Midbrain (tissue), 1 donor: ENCODE data around the gene PKMYT1.

Experiments used
- DNase-seq: peaks from one replicate; lab custom pipeline; 2025; lab: John Stamatoyannopoulos, UW

PKMYT1 gene

DNA sequence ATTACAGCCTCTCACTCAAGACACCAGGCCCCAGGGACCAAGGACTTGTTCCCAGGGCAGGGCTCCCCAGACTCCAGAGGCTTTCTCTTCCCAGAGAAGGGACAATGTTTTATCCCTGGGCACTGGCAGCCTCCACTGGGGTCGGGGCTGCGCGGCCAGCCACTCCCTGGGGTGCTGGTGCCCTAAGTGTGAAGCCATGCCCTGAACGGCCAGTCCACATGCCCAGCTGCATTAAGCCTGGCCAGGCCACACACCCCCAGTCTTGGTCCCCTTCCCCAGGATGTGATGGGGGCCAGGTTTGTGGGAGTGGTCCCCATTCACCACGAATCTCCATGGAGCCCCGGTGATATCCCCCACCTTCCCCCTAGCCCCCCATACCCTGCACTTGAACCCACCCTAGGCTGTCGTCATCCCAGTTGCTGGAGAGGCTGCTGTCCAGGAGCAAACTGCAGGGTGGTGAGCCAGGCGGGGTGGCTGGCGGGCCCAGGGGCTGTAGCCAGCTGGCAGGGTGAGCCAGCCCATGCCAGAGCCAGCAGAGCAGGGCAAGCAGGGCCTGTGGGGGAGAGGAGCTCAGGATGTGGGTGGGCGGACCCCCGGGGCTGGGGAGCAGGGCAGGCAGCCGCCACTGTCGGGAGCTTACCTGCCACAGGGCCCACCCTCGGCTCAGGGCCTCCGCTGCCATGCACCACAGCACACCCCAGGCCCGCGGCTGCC lies 6.5 kb downstream of the PKMYT1 start:
- DNase-seq: peak; percentile 37

DNA sequence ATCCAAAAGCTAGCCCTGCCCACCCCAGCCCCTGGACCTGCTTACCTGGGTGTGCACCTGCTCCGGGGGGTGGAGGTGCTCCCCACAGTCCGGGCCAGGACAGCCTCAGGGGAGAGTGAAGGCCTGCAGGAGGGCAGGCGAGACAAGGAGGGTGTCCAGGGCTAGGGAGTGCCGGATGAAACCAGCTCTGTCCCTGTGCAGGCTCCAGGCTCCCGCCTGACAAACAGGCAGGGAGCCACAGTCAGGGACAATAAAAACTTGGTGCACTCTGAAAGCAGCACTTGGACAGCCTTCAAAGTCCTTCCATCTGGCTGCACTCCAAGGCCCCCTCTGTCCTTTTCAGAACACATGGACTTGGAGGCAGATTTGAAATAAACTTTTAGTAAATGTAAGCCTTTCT lies 7.2 kb downstream of the PKMYT1 start:
- DNase-seq: peak; percentile 69

DNA sequence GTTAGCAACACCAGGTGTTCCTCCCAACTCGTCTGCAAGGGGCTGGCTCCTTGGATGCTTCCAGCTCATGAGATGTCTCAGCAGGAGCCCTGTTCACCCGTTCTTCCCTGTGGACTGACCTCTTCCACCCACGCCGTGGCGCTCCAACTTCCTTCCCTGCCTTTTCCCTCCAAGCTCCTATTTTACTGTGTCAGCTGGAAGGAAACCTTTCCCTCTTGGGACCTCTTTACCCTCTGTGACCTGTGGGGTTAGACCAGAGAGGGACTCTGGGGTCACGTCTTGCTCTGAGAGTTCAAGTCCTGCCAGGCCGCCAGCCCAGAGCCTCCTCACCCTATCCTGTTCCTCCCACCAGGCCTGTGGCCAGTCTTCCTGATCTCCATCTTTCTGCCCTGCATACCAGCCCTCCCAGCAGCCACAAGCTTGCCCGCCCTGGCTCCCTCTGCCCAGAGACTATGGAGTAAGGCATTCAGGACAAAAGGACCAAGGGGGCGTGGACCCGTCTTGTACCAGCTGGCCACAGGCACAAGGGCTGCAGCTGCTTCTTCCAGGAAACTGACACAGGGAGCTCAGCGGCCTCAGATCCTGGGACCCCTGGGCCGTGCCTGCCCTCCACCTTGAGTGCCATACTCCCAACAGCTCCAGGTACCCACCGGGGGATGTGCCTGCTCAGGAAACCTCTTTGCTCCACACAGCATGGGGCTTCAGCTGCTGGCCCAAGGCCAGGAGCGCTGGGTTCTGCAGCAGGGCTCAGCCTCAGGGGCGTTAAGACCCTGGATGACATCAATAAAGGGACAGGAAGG lies 8.1 kb downstream of the PKMYT1 start:
- DNase-seq: no peak

DNA sequence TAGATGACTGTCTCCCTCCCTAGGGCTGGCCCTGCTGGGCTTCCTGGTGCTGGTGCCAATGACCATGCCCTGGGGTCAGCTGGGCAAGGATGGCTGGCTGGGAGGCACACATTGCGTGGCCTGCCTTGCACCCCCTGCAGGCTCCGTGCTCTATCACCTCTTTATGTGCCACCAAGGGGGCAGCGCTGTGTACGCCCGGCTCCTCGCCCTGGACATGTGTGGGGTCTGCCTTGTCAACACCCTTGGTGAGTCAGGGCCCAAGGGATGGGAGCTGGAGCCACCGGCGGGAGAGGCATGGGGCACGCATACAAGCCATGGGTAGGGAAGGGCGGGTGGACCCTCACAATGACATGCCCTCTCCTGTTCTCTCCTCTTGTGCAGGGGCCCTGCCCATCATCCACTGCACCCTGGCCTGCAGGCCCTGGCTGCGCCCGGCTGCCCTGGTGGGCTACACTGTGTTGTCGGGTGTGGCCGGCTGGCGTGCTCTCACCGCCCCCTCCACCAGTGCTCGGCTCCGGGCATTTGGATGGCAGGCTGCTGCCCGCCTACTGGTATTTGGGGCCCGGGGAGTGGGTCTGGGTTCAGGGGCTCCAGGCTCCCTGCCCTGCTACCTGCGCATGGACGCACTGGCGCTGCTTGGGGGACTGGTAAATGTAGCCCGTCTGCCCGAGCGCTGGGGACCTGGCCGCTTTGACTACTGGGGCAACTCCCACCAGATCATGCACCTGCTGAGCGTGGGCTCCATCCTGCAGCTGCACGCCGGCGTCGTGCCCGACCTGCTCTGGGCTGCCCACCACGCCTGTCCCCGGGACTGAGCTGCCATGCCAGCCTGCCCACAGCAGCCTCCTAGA lies 8.9 kb downstream of the PKMYT1 start:
- no peak for DNase-seq

DNA sequence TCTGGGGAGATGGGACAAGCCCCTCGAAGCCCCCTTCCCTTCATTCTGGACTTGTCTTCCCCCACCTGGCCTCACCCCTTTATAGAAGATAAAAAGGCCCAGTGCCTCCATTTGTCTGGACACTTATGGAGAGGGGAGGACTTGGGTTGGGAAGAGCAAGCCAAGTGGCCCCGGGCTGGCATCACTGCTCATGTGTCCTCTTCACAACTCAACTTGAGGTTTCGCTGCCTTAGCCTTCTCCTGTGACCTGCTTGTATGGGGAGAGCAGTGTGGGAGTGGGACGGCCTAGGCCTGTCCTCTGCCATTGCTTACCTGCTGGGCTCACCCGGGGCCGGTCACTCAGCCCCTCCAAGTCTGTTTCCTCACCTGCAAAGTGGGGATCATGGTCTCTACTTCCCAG lies 9.7 kb downstream of the PKMYT1 start:
- no peak for DNase-seq

DNA sequence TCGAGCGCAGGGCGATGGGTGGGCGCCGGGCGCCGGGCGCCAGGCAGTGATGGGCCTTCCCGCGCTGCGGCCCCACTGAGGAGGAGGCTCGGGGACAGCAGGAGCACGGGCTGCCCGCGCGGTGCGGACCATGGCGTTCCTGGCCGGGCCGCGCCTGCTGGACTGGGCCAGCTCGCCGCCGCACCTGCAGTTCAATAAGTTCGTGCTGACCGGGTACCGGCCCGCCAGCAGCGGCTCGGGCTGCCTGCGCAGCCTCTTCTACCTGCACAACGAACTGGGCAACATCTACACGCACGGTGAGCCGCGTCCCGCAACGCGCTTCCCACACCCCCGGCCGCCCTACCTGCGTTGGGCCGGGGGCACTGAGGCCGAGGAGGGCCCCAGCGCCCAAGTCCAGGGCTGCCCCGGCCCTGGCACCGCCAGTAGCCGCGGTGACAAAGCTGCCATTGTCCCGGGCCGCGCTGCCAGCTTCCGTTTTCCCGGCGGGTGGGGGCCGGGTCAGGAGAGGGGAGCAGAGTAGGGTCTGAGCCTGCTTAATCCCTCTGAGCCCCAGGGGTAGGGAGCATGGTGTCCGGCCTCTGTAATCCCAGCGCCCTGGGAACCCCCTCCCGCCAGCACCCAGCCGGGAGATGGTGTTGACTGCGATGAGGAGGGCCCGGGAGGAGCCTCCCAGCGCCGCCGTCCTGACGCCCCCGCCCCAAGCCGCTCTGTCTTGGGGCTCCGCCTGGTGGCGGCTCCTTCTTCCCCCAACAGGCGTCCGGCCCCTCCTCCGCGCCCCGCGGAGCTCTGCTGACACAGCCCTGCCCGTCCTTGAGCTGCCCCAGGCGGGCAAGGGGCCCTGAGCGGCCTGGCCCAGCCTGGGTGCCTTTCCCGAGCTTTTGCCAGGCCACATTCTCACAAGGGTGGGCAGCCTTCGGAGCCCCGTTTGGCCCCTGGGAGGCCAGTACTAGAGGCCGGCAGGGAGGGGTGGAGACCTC lies 10.4 kb downstream of the PKMYT1 start:
- DNase-seq: peak; percentile 66

DNA sequence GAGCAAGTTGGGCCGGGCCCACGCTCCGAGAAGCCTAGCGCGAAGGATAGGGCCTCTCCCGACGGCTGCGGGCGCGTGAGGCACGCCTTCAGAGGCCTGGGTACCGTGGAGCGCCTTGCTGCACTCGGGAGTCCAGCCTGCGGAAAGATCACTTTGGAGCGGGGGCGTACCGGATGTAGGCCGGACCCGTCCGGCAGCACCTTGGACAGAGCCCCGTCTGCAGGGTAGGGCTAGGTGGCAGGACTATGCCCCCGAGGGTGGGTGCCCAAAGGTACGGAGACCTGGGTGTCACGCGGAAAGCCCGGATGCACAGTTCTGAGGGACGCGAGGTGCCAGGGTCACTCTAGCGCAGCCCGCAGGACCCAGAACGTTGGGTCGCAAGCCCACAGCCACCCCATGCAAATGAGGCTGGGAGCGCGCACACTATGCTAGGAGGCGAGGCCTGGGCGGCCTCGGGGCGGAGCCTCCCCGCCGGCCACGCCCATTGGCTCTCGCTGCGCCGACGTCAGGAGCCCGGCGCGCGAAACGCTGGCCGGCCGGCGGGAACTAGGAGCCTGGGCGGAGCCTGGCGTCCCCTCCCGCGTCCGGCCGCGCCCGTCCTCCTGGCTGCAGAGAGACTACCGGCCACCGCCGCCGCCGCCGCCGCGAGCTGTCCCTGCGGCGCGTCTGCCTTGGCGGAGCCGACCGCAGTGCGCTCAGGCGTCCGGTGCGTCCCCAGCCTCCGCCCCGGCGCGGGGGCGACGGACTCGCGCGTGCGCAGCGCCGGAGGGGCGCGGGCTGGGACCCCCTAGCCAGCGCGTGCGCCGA lies 11.3 kb downstream of the PKMYT1 start, which contains the start of gene PAQR4:
PAQR4 (plus strand) TSS at position 611 of the 807 bp plus-strand sequence. CDS start 327 bp downstream, outside the sequence.
- DNase-seq: peak; percentile 92

DNA sequence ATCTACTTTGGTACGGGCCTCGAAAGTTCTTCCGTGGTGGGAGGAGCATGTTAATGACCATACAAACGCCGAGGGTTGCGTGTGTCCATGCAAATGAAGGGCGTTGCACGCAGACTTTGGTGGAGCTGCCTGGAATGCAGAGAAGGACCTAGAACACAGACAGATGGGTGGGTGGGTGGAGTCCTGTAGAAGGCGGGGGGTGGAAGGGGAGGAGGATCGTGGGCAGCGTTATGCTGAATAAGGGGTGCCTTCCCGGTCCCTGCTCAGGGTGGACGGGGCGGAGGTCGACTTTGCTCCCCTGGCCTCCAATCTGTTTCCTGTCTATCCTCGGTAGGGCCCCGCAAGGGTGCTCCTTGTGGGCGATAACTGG lies 11.9 kb downstream of the PKMYT1 start:
- DNase-seq: no peak

DNA sequence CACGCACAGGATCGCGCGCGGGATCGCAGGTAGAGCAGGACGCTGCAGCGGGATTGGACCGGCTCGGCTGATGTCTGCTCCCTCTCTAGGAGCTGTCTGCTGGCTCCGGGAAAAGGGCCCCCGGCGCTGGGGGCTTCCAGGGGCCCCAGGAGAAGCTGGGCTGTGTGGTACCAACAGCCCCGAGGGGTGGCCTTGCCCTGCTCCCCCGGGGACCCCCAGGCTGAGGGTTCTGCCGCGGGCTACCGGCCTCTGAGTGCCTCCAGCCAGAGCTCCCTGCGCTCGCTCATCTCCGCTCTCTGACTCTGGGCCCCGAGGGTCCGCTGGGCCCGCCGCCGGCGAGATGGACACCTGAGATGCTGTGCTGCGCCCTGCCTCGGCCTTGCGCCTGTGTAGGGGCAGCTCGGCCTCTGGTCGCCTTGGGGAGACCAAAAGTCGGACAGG lies 12.5 kb downstream of the PKMYT1 start:
- no peak for DNase-seq

DNA sequence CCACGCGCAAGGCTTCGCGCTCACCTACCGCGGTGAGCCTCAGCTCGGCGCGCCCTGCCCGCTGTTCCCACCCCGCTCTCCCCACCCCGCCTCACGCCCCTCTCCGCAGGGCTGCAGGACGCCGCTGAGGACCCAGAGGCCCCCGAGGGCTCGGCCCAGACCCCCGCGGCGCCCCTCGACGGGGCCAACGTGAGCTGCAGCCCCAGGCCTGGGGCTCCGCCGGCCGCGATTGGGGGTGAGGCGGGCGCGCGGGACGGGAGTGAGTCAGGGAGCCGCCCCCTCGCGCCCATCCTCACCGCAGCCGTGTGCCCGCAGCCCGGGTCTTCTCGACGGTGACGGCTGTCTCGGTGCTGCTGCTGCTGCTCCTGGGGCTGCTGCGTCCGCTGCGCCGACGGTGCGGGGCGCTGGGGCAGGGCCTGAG lies 13.0 kb downstream of the PKMYT1 start:
- DNase-seq: no peak

DNA sequence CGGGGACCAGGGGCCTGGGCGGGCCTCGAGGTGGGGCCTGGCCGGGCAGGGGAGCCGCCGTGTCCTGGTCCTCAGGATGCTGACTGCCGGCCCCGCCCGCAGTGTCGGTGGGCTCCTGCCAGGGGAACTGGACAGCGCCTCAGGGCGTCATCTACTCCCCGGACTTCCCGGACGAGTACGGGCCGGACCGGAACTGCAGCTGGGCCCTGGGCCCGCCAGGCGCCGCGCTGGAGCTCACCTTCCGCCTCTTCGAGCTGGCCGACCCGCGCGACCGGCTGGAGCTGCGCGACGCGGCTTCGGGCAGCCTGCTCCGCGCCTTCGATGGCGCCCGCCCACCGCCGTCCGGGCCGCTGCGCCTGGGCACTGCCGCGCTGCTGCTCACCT lies 13.4 kb downstream of the PKMYT1 start:
- no peak for DNase-seq

DNA sequence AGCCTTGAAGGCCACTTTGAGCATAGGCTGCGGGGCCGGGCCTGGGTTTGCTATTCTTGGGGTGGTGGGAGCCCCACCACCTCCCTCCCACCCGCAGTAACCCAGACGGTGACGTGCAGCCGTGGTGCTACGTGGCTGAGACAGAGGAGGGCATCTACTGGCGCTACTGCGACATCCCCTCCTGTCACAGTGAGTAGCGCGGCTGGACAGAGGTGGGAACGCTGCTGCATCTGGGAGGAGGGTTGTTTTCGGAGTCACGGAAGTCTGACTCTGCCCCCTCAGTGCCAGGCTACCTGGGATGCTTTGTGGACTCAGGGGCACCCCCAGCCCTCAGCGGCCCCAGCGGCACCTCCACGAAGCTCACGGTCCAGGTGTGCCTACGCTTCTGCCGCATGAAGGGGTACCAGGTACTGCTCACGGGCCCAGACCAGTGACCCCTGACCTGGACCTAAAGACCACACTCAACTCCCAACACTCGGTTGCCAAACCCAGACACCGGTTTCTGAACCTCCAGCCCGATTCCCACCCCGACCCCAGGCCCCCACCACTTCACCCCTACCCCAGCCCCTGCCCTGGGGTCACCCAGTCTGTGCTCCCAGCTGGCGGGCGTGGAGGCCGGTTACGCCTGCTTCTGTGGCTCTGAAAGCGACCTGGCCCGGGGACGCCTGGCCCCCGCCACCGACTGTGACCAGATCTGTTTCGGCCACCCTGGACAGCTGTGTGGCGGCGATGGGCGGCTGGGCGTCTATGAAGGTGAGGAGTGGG lies 14.0 kb downstream of the PKMYT1 start:
- DNase-seq: no peak

DNA sequence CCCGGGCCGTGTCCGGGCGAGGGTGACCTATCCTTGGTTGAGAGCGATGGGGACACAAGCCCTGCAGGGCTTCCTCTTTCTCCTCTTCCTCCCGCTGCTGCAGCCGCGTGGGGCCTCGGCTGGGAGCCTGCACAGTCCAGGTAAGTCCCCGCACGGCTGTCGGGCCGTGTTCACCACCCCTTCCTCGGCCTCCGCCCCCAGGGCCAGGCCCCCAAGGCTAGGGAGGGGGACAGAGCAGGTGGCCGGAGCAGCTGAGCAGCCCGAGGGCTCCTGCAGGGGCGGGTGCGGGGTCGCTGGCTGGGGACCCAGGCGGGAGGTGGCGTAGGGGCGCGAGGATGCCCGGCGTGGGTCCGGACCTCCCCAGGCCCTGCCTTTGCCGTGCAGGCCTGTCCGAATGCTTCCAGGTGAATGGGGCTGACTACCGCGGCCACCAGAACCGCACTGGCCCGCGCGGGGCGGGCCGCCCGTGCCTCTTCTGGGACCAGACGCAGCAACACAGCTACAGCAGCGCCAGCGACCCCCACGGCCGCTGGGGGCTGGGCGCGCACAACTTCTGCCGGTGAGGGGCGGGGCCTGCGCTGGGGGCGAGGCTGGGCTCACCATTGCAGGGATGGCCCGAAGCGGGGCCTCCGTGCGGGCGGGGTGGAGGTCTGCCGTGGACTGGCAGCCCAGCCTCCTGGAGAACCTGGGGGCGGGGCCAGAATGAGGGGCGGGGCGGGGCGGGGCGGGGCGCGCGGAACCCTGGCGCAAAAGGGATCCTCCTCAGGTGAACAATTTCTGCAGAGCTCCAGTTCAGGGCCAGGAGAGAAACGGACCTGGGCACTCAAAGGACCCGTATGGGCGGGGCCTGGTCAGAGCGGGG lies 15.5 kb downstream of the PKMYT1 start:
- DNase-seq: no peak

DNA sequence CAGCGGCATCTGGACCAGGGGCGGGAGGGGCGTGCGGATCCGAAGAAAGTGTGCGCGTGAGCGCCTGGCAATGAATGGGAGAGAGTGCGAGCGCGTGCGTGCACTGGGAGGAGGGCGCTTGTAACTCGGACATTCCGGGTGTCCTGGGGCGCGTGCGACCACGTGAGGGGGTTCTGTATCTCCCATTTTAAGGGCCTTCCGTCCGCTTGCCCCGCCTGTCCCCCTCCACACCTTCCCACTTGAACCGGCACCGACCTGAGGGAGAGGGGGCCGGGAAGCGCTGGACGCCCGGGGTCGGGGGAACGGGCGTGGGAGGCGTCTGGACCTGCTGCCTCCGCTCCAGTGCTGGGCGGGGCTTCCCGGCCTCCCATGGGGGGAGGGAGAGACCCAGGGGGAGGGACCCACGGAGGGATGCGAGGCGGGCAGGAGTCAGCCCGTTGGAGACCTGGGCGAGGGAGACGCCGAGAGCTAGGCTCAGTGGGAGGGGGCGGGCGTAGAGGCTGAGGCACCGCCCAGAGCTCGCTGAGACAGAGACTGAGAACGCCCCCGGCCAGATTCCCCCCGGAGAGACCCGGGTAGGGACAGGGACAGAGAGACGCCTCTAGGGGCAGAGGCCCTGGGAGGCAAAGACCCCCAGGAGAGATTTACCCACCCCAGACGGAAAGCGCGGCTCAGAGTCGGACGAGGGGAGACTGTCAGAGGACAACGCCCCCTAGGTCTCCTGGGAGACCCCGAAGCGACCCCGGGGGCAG lies 16.3 kb downstream of the PKMYT1 start, which contains the start of gene KREMEN2:
KREMEN2 (plus strand) TSS at position 553 of the 752 bp plus-strand sequence. CDS start 246 bp downstream, outside the sequence.
- no peak for DNase-seq

DNA sequence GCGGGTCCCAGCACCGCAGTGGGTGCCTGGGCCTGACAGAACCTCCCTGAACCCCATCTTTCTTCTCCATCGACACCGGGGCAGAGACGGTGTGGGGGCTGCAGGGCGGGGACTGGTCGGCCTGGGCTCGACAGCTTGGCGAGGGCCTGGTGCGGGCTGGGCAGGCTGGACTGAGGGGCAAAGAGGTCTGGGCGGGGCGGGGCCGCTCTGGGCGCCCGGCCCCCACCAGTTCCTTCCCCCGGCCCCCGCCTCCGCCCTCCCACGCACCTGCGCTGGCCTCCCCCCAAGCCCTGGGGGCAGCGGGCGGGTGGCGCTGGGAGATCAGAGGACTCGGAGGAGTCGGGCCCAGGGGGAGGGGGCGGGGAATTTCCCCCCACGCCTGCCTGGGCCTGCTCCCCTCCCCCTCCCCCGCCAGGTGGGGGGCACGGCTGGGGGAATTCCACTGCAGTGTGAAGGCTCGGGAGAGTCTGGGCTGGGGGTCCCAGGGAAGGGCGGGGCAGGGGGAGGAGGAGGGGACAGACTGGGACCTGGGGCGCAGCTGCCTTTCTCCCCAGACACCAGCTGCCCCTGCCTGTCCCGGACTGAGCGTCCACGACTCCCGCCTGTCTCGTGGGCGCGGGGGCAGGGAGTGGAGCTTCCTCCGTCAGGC lies 17.0 kb downstream of the PKMYT1 start:
- no peak for DNase-seq

DNA sequence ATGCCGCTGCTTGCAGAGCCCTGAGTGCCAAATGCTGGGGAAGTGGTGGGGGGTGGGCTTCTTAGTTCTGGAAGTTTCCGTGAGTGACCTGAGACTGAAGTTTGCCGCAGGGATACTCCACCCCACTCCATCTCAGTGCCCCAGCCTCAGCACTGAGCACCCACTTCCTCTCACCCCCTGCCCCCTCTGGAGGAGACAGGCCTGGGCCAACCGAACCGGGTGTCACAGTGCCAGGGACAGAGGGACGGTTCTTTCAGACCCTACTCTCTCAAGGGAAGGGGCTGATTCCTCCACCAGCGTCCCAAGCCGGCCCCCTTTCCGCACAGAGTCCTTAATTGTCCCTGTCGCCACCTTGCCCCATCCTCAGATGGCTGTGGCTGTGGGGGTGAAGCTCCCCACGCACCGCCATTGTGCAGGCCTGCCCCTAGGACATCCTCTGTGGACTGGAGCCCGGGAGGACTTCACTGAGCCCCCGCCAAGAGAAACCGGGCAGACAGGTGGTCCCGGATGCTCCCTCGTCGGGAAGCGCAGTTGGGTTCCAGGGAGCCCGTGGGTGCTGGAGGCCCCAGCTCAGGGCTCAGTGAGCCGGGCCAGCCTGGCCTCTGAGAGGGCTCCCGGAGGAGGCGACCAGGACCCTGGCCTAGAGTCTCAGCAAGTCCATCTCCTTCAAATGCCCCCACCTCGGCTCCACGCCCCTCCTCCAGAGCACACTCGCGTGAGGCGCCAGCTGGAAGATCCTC lies 17.7 kb downstream of the PKMYT1 start:
- DNase-seq: no peak
